HG03108 (cell line): ENCODE measurements around the gene RAD23B.

ENCODE experiments used
- ATAC-seq: cut with Tn5 transposase; IDR thresholded peaks from one replicate; pipeline ENCODE4 v1.9.1; 2021; ENCODE audit warnings: moderate library complexity; ENCODE audit not compliant: unreplicated experiment

The RAD23B gene

GRCh38 chr9:107367727-107368502, 84.8 kb downstream of the RAD23B start:
- no peak for ATAC-seq

GRCh38 chr9:107368696-107369095, 85.6 kb downstream of the RAD23B start:
- ATAC-seq = no peak

- no peak for ATAC-seq
Measured at GRCh38 chr9:107373809-107374208, 90.7 kb downstream of the RAD23B start.

- ATAC-seq = no peak
Measured at GRCh38 chr9:107375001-107375400, 91.9 kb downstream of the RAD23B start.

GRCh38 chr9:107375651-107376369, 92.7 kb downstream of the RAD23B start:
- ATAC-seq = no peak

- ATAC-seq = no peak
Measured at GRCh38 chr9:107378006-107378405, 94.9 kb downstream of the RAD23B start.
